MM.1S (cell line): ENCODE measurements around the gene ZFP30.

Experiments used
- CTCF ChIP-seq: fragments of 300-600 bp; sonication (generic); IDR thresholded peaks from 2 replicates; pipeline ENCODE4 v1.5.1; 2016; ENCODE audit warnings: antibody characterized with exemption, low read length, mixed read lengths
- EZH2 ChIP-seq: fragments of 300-600 bp; sonication (generic); optimal IDR thresholded peaks from 2 replicates; pipeline ENCODE3; 2017; ENCODE audit warnings: low read depth, mild to moderate bottlenecking, antibody characterized with exemption, low read length, mixed read lengths
- EZH2phosphoT487 ChIP-seq: fragments of 300-600 bp; sonication (generic); IDR thresholded peaks from 2 replicates; pipeline ENCODE4 v1.6.1; 2018; ENCODE audit warnings: antibody characterized with exemption, low read length

- TF ChIP-seq CTCF (no peak), EZH2 (no peak), EZH2phosphoT487 (no peak)
These were observed 89.9 kb downstream of the ZFP30 start for GRCh38 chr19:37565370-37565669.
